OCI-LY1 (cell line): ENCODE results near the gene LCN15.

Source experiments
- CTCF ChIP-seq: fragments of 200-600 bp; sonication (generic), shearing (Covaris generic); IDR thresholded peaks from 2 replicates; pipeline ENCODE4 v1.5.1; 2017; ENCODE audit warnings: mild to moderate bottlenecking, antibody characterized with exemption, low read length, moderate library complexity, mixed read lengths
- EZH2 ChIP-seq: fragments of 200-600 bp; sonication (generic), shearing (Covaris generic); IDR thresholded peaks from 2 replicates; pipeline ENCODE4 v1.8.0; 2017; ENCODE audit warnings: borderline replicate concordance, mixed run types, mild to moderate bottlenecking, antibody characterized with exemption, low read length, moderate library complexity, mixed read lengths

GRCh38 chr9:136748666-136749611, 15.4 kb downstream of the LCN15 start:
- no peak for TF ChIP-seq CTCF
- no peak for TF ChIP-seq EZH2
